ACC112 (cell line): ENCODE results near the gene RDH5.

Source experiments
- H2AFZ ChIP-seq: fragments of 200-600 bp; sonication (generic); one replicate; pipeline ENCODE4 v1.6.0; 2017; ENCODE audit warnings: antibody characterized with exemption, low read length; ENCODE audit not compliant: unreplicated experiment
- H3K27ac ChIP-seq: fragments of 200-600 bp; sonication (generic); 2 replicates; pipeline ENCODE4 v1.5.1; 2014; ENCODE audit warnings: low read depth, mild to moderate bottlenecking, antibody characterized with exemption, low read length, moderate library complexity
- H3K27me3 ChIP-seq: fragments of 200-600 bp; sonication (generic); 2 replicates; pipeline ENCODE4 v1.6.1; 2014; ENCODE audit warnings: mild to moderate bottlenecking, antibody characterized with exemption, low read length, moderate library complexity, mixed read lengths; ENCODE audit not compliant: insufficient read depth
- H3K36me3 ChIP-seq: fragments of 200-600 bp; sonication (generic); 2 replicates; pipeline ENCODE4 v1.6.1; 2016; ENCODE audit warnings: mild to moderate bottlenecking, antibody characterized with exemption, low read length, moderate library complexity, mixed read lengths; ENCODE audit not compliant: insufficient read depth
- H3K4me1 ChIP-seq: fragments of 200-600 bp; sonication (generic); one replicate; pipeline ENCODE4 v1.6.1; 2016; ENCODE audit warnings: low read length, mixed read lengths; ENCODE audit not compliant: insufficient read depth, unreplicated experiment, control insufficient read depth
- H3K4me3 ChIP-seq: fragments of 200-600 bp; sonication (generic); 2 replicates; pipeline ENCODE4 v1.5.1; 2014; ENCODE audit warnings: mild to moderate bottlenecking, low read depth, low read length
- H3K79me2 ChIP-seq: fragments of 200-600 bp; sonication (generic); one replicate; pipeline ENCODE4 v1.6.0; 2016; ENCODE audit warnings: low read length; ENCODE audit not compliant: control insufficient read depth, unreplicated experiment, insufficient read depth

The RDH5 gene

GRCh38 chr12:55722948-55723347 lies 2.8 kb downstream of the RDH5 start:
- peaks cover 77% of the 10 kb centered on the region for H3K4me1 ChIP-seq
- H3K36me3 ChIP-seq: peaks cover 24% of the 10 kb centered on the region; the same call in 1 of the 2 replicates
- H3K27ac ChIP-seq: peak overlapping the region; percentile 24; the same call in 1 of the 2 replicates
- H2AFZ ChIP-seq: no peak overlapping the region
- no peak overlapping the region for H3K4me3 ChIP-seq
- H3K27me3 ChIP-seq: no peaks in the 10 kb centered on the region
- peaks cover 32% of the 10 kb centered on the region for H3K79me2 ChIP-seq

- Histone ChIP-seq H2AFZ (no peak overlapping the region), H3K4me3 (peak overlapping the region; percentile 2; the same call in 1 of the 2 replicates), H3K36me3 (peaks cover 24% of the 10 kb centered on the region; the same call in 1 of the 2 replicates), H3K27me3 (no peaks in the 10 kb centered on the region), H3K27ac (peak overlapping the region; percentile 24; the same call in 1 of the 2 replicates), H3K79me2 (peaks cover 39% of the 10 kb centered on the region), H3K4me1 (peaks cover 70% of the 10 kb centered on the region)
These were observed 3.5 kb downstream of the RDH5 start for GRCh38 chr12:55723516-55724225.

- H3K27ac ChIP-seq: peak overlapping the region; percentile 24; the same call in 1 of the 2 replicates
These were observed 4.2 kb downstream of the RDH5 start for GRCh38 chr12:55724226-55724939.

GRCh38 chr12:55724940-55725309 lies 4.7 kb downstream of the RDH5 start:
- no peak overlapping the region for H2AFZ ChIP-seq
- H3K27me3 ChIP-seq: no peaks in the 10 kb centered on the region
- H3K36me3 ChIP-seq: peaks cover 24% of the 10 kb centered on the region; the same call in 1 of the 2 replicates
- no peak overlapping the region for H3K27ac ChIP-seq
- H3K4me3 ChIP-seq: no peak overlapping the region
- peaks cover 42% of the 10 kb centered on the region for H3K79me2 ChIP-seq
- peaks cover 57% of the 10 kb centered on the region for H3K4me1 ChIP-seq

More at GRCh38 chr12:55724226-55724939, 4.2 kb downstream of the RDH5 start:
- peaks cover 41% of the 10 kb centered on the region for H3K79me2 ChIP-seq
- H3K4me1 ChIP-seq: peaks cover 63% of the 10 kb centered on the region
- peaks cover 24% of the 10 kb centered on the region; the same call in 1 of the 2 replicates for H3K36me3 ChIP-seq
- no peak overlapping the region for H2AFZ ChIP-seq
- no peak overlapping the region for H3K4me3 ChIP-seq
- no peaks in the 10 kb centered on the region for H3K27me3 ChIP-seq

- Histone ChIP-seq H3K27me3 (no peaks in the 10 kb centered on the region), H3K27ac (no peak overlapping the region), H3K4me1 (peaks cover 53% of the 10 kb centered on the region), H2AFZ (no peak overlapping the region), H3K36me3 (peaks cover 24% of the 10 kb centered on the region; the same call in 1 of the 2 replicates), H3K79me2 (peaks cover 49% of the 10 kb centered on the region), H3K4me3 (peak overlapping the region; percentile 42; the same call in 1 of the 2 replicates)
These were observed 5.4 kb downstream of the RDH5 start for GRCh38 chr12:55725556-55725955.

GRCh38 chr12:55726971-55727370 lies 6.8 kb downstream of the RDH5 start:
- peaks cover 47% of the 10 kb centered on the region for H3K4me1 ChIP-seq

GRCh38 chr12:55727643-55728185 lies 7.5 kb downstream of the RDH5 start:
- H3K27me3 ChIP-seq: no peaks in the 10 kb centered on the region
- peak overlapping the region; percentile 95 for H3K27ac ChIP-seq
- peak overlapping the region; percentile 98 for H3K4me3 ChIP-seq
- H3K79me2 ChIP-seq: peaks cover 57% of the 10 kb centered on the region
- peaks cover 24% of the 10 kb centered on the region; the same call in 1 of the 2 replicates for H3K36me3 ChIP-seq
- H2AFZ ChIP-seq: no peak overlapping the region
- peaks cover 52% of the 10 kb centered on the region for H3K4me1 ChIP-seq

More at GRCh38 chr12:55726971-55727370, 6.8 kb downstream of the RDH5 start:
- peaks cover 24% of the 10 kb centered on the region; the same call in 1 of the 2 replicates for H3K36me3 ChIP-seq
- H3K4me3 ChIP-seq: peak overlapping the region; percentile 98
- H2AFZ ChIP-seq: no peak overlapping the region
- H3K79me2 ChIP-seq: peaks cover 54% of the 10 kb centered on the region
- no peaks in the 10 kb centered on the region for H3K27me3 ChIP-seq
- peak overlapping the region; percentile 95 for H3K27ac ChIP-seq

- Histone ChIP-seq H2AFZ (no peak overlapping the region), H3K4me1 (peaks cover 48% of the 10 kb centered on the region), H3K79me2 (peaks cover 57% of the 10 kb centered on the region), H3K27me3 (no peaks in the 10 kb centered on the region), H3K4me3 (peak overlapping the region; percentile 98), H3K27ac (peak overlapping the region; percentile 95), H3K36me3 (peaks cover 24% of the 10 kb centered on the region; the same call in 1 of the 2 replicates)
These were observed 8.2 kb downstream of the RDH5 start for GRCh38 chr12:55728186-55728938.

- Histone ChIP-seq H3K79me2 (peaks cover 51% of the 10 kb centered on the region), H3K4me1 (peaks cover 40% of the 10 kb centered on the region), H3K4me3 (peak within 1 kb of the TSS; percentile 98), H3K27ac (peak within 1 kb of the TSS; percentile 95), H3K27me3 (no peaks in the 10 kb centered on the region), H3K36me3 (peaks cover 22% of the 10 kb centered on the region; the same call in 1 of the 2 replicates), H2AFZ (peak within 1 kb of the TSS; percentile 52)
These were observed 9.0 kb downstream of the RDH5 start, which contains the start of gene CD63 for GRCh38 chr12:55728939-55729818. CD63 (minus strand) TSS chr12:55729009; CDS start chr12:55728341, 668 bp downstream.
